HG03095 (cell line): Measurements from ENCODE around the gene BAZ1B.
"Not testable (repeated sequence)": the region's sequence is repeated elsewhere in the genome, so short reads cannot be mapped to it uniquely, and the experiment has no call there.

ENCODE experiments used
- ATAC-seq: cut with Tn5 transposase; IDR thresholded peaks from one replicate; pipeline ENCODE4 v1.9.1; 2021; ENCODE audit warnings: moderate library complexity; ENCODE audit not compliant: unreplicated experiment

BAZ1B gene

GRCh38 chr7:73448609-73449008 lies 73.5 kb downstream of the BAZ1B start:
- no peak for ATAC-seq

GRCh38 chr7:73447121-73447733 lies 74.9 kb downstream of the BAZ1B start:
- ATAC-seq = no peak

DNA sequence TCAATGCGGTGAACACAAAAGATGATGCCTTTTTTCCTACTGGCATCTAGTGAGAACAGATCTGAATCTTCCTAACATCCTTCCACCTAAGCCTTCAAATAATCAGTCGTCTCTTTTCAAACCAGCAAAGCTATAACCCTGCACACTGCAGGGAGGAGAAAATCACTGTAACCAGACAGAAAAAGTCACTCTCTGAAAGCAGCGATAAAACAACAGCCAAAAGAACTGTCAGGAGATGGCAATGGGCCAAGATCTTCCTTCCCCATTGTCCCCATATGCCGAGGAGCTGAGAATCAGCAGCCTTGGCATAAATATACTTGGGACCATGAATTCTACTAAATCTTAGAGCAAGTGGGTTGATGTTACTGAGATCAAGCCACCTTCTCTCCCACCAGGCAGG lies 75.4 kb downstream of the BAZ1B start:
- ATAC-seq = no peak

GRCh38 chr7:73443548-73444255 lies 78.4 kb downstream of the BAZ1B start:
- ATAC-seq = no peak

GRCh38 chr7:73442903-73443500 lies 79.1 kb downstream of the BAZ1B start:
- no peak for ATAC-seq

DNA sequence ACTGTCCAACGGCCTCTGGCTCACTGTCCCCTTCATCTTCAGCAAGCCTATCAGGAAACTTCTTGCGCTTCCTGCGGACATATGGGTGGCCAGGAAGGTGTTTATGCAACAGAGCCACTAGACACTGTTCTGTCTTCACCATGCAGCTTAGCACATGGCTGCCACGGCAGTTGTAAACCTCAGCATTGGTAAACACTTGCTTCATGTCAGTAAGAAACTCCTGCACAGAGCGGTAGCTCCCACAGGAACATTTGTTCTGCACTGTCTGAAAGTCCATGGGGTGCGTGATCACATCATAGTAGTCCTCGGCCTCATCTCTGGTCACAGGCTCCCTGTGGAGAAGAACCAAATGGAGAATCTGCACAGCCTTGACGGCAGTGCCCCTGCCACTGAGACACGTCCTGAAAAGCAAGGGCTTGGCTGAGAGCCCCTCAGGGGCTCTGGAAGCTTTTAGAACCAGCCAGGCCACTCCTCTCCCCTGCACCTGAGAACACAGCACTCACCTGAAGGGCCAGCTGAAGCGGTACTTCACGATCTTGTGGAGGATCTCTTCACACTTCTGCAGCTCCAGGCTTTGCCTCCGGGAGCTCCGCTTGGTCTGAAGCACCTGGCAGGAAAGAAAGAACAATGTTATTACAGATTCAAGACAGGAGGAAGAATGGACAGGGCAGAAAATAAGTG lies 79.7 kb downstream of the BAZ1B start:
- no peak for ATAC-seq

DNA sequence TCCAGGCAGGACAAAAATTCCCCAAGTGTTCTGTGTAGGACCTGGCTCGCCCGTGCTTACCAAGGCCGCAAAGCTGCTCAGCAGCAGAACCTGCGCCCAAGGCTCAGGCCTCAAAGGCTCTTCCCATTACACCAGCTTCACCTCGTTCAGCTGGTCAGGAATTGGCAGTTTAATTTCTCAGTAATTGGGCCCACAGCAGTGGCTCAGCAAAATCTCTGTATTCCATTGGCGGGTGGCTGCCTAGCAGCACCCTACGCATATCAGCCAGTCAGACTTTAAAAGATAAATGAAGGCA lies 82.7 kb downstream of the BAZ1B start:
- ATAC-seq = no peak

DNA sequence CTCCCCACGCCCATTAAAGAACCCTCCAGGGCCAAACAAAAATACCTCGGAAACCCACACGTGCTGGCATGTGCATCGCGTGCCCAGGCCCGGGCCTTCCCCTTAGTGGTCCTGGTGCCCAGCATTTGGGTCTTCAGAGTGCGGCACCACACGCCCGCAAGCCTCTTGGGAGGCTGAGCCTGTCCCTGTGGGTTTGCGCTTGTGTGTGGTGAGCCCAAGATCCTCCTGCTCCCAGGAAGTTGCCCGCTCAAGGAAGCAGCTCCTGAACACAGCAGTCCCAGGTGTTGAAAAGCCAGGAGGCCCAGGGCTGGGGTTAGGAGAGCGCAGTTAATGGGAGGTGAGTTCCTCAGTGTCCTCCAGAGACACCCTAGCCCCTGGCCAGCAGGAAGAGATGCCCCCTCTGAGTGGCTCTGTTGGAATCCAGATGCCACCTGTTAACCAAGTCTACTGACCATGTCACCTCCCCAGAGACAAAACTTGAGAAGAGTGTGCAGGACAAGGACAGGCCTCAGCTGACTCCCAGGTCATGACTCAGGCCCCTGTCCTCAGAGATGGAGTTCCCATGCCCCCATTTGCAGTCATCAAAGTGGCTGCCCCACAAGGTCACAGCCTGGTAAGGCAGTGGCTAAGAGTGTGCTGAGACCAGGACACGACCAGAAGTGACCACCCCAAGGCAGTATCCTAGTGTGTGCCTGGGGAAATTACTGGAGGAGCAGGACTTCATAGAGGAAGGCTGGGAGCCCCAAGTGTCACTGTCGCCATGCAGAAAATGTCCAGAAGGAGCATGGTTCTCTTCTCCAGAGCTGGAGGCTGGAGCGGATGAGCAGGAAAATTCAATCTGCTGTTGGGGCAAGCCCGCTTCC lies 83.3 kb downstream of the BAZ1B start:
- ATAC-seq = no peak

- ATAC-seq = no peak
These were observed 84.3 kb downstream of the BAZ1B start for GRCh38 chr7:73437621-73438416.

DNA sequence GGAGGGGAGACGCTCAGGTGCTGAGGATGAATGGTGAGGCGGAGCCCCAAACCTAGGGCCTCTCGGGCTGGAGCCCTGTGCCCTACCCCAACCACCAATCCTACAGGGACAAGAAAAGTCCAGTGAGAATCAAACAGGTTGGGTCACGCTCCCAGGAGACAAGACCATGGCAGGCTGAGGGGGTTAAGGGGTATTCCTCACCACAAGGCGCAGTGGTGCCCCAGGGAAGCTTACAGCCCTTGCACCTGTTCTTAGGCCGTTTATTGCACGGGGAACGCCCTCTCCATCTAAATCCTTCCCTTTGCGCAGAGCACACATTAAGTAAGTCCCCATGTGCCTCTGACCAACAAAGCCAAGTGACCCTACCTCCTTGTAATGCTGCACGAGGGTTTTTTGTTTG lies 85.0 kb downstream of the BAZ1B start:
- ATAC-seq = no peak

- no peak for ATAC-seq
These were observed 85.8 kb downstream of the BAZ1B start for GRCh38 chr7:73436031-73436929.

- no peak for ATAC-seq
These were observed 86.6 kb downstream of the BAZ1B start for GRCh38 chr7:73435471-73436009.

GRCh38 chr7:73434701-73435069 lies 87.4 kb downstream of the BAZ1B start:
- no peak for ATAC-seq

GRCh38 chr7:73433924-73434700 lies 88.0 kb downstream of the BAZ1B start:
- ATAC-seq = peak; percentile 15

- no peak for ATAC-seq
These were observed 89.4 kb downstream of the BAZ1B start for GRCh38 chr7:73432676-73433075.

GRCh38 chr7:73431041-73431835 lies 90.9 kb downstream of the BAZ1B start:
- no peak for ATAC-seq

- ATAC-seq = not testable (repeated sequence)
These were observed 91.6 kb downstream of the BAZ1B start for GRCh38 chr7:73430540-73430939.
